Lower lobe of right lung (tissue), 2 donors: Measurements from ENCODE around the gene GLDN. TPM values are rescaled to one million over a fixed set of nuclear protein-coding genes. Genes with fewer than 3 reads are reported as not detected.

Experiments
- ATAC-seq, 2 donors: fragments of 200-7000 bp; cut with Tn5 transposase; one replicate each; pipeline ENCODE4 v1.9.1; 2020 to 2022; ENCODE audit warnings: mild to moderate bottlenecking in 2 of 2, moderate library complexity in 2 of 2
- DNase-seq: peaks from one replicate; pipeline ENCODE4 v3.0.0-alpha.2; 2020
- H3K27ac ChIP-seq: fragments of 200-600 bp; one replicate; pipeline ENCODE4 v1.8.0; 2022
- H3K27me3 ChIP-seq: fragments of 200-600 bp; one replicate; pipeline ENCODE4 v1.8.0; 2022; ENCODE audit warnings: low read depth
- H3K36me3 ChIP-seq: fragments of 200-600 bp; one replicate; pipeline ENCODE4 v1.8.0; 2022; ENCODE audit warnings: mild to moderate bottlenecking
- H3K4me1 ChIP-seq: fragments of 200-600 bp; one replicate; pipeline ENCODE4 v1.8.0; 2022
- H3K4me3 ChIP-seq: fragments of 200-600 bp; one replicate; pipeline ENCODE4 v1.8.0; 2022; ENCODE audit warnings: mild to moderate bottlenecking
- H3K9me3 ChIP-seq: fragments of 200-600 bp; one replicate; pipeline ENCODE4 v1.8.0; 2022
- intact Hi-C: fragments of 100-400 bp; cut with DNase I; formaldehyde crosslinking; loops from one replicate; pipeline ENCODE4 v1.11.0; 2022
- total RNA-seq: library from RNA; stranded (reverse); fragmentation: NEBNext Ultra II Directional; extraction: Animal tissue kit (Norgen Biotek cat#: 25700); gene quantifications from one replicate; pipeline ENCODE4 v1.2.1, GENCODE V29; 2021
- TF ChIP-seq, protein P1 (sequence below): fragments of 200-600 bp; IDR thresholded peaks from one replicate; pipeline ENCODE4 v1.8.0; 2022; ENCODE audit warnings: antibody characterized with exemption, mild to moderate bottlenecking
- donor health status: DM: no; HTN: yes; CAD: no; lungs with severe emphysema.

The GLDN gene
- total RNA-seq, 1 donor from 2014 or later: 34.5 TPM

DNA sequence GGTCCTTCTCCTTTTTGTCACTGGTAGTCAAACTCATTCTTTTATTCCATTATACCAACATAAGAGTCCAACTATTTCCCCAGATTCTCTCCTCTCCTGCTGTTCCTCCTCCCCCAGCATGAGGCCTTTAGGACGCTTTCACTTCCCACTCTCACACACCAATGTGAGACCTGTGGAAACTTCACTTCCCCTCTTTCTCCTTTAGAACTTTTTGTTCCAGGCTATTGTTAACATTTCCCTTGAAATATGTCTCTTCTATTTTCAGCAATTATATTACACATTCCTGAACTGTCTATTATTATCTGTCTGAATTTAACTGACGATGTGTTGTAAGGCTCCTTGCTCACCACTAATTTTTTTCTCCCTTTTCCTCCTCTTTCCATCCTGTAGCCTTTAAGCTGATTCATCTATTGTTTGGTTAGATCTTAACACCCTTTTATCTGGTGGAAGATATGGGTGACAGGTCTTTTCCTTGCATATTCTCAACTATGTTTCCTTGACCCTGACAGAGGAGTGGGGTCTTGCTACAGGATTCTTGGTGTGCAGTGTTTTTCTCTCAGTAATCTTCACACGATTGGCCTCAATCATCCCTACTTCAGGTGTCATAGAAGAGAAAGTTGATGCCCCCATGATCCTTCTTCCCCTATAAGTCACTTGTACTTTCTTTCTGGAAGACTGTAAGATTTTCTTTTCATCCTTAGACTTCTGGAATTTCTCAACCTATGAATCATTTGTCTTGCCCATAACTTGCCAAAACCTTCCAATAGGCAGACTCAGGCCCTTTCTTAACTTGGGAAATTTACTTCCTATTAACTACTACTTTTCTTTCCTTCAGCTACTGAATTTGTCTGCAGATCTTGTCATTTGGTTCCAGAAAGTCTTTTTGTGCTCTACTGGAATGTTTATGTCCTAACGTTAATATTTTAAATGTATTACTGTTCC, 9.0 kb upstream of the GLDN start:
- TF ChIP-seq, protein P1, sequence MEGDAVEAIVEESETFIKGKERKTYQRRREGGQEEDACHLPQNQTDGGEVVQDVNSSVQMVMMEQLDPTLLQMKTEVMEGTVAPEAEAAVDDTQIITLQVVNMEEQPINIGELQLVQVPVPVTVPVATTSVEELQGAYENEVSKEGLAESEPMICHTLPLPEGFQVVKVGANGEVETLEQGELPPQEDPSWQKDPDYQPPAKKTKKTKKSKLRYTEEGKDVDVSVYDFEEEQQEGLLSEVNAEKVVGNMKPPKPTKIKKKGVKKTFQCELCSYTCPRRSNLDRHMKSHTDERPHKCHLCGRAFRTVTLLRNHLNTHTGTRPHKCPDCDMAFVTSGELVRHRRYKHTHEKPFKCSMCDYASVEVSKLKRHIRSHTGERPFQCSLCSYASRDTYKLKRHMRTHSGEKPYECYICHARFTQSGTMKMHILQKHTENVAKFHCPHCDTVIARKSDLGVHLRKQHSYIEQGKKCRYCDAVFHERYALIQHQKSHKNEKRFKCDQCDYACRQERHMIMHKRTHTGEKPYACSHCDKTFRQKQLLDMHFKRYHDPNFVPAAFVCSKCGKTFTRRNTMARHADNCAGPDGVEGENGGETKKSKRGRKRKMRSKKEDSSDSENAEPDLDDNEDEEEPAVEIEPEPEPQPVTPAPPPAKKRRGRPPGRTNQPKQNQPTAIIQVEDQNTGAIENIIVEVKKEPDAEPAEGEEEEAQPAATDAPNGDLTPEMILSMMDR: no peak
- ATAC-seq (peak; percentile 69 to 82), DNase-seq (no peak)
- Histone ChIP-seq H3K4me3 (no peak overlapping the region), H3K4me1 (peaks cover 23% of the 10 kb centered on the region), H3K27me3 (no peaks in the 10 kb centered on the region), H3K36me3 (no peaks in the 10 kb centered on the region), H3K27ac (no peak overlapping the region), H3K9me3 (no peaks in the 10 kb centered on the region)
- intact Hi-C loops: no loop called here

DNA sequence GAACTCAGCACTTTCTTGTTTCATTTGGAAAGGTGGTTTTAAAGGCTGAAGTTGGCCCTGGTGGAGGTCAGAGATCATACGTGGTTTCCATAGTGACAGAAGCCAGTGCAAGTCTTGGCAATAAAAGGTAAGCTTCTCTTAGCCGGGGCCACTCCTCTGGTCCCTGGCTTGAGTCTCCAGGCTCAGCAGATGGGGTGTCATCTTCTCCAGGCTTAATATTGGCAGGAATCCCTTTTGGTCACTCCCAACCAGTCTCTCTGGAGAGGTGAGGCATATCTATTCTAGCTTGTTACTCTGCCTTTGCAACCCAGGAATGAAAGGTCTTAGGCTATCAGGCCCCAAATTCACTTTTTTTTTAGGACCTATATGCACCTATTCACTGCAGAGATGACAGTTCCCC, 7.9 kb upstream of the GLDN start:
- H3K4me3 ChIP-seq: no peak overlapping the region
- H3K36me3 ChIP-seq: no peaks in the 10 kb centered on the region
- no peaks in the 10 kb centered on the region for H3K27me3 ChIP-seq
- intact Hi-C loops: no loop called here
- TF ChIP-seq, protein P1: no peak
- no peaks in the 10 kb centered on the region for H3K9me3 ChIP-seq
- H3K27ac ChIP-seq: no peak overlapping the region
- peaks cover 23% of the 10 kb centered on the region for H3K4me1 ChIP-seq
- DNase-seq: no peak
- no peak for ATAC-seq

DNA sequence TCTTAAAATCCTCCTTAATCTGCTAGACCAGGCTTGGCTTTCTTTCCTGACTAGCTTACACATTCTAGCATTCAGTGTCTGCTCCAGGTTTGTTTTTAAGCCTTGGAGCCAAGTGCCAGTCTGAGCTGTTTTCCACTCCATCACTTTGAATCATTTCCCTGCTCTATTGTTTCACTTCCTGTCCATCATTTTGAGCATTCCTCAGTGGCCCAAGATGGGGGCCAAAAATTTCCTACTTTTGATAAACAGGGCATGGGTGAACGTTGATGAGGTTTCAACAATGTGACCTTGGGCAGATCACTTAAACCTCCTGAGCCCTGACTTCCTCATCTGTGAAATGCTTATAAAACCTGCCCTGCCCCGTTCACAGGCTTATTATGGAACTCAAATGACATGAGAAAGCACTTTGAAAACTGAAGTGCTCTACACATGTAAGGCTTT, 7.4 kb upstream of the GLDN start:
- H3K4me3 ChIP-seq: no peak overlapping the region
- TF ChIP-seq, protein P1: no peak
- intact Hi-C loops: no loop called here
- ATAC-seq (peak; percentile 38 to 48), DNase-seq (no peak)
- H3K36me3 ChIP-seq: no peaks in the 10 kb centered on the region
- no peaks in the 10 kb centered on the region for H3K9me3 ChIP-seq
- H3K4me1 ChIP-seq: peaks cover 23% of the 10 kb centered on the region
- H3K27ac ChIP-seq: no peak overlapping the region
- no peaks in the 10 kb centered on the region for H3K27me3 ChIP-seq

DNA sequence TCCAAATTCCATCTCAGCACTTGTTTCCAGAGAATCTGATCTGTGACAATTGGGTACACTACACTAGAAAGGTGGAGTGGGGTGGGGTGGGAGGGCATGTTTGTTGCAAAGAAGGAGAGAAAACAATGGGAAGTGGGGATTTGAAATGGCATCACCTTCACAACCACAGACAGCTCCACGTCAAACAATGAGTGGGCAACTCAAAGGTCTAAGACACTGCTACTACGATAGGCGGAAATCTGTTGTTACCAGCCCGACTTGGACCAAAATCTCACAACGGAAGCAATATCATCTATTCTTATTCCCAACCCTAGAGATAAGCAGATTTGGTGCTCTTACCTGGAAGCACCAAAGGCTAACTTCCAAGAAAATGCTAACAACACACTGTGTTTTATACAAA, 6.4 kb upstream of the GLDN start:
- no peaks in the 10 kb centered on the region for H3K9me3 ChIP-seq
- TF ChIP-seq, protein P1: no peak
- intact Hi-C loops: no loop called here
- H3K27me3 ChIP-seq: no peaks in the 10 kb centered on the region
- no peaks in the 10 kb centered on the region for H3K36me3 ChIP-seq
- no peak overlapping the region for H3K4me3 ChIP-seq
- peaks cover 23% of the 10 kb centered on the region for H3K4me1 ChIP-seq
- H3K27ac ChIP-seq: no peak overlapping the region
- ATAC-seq (no peak), DNase-seq (no peak)

DNA sequence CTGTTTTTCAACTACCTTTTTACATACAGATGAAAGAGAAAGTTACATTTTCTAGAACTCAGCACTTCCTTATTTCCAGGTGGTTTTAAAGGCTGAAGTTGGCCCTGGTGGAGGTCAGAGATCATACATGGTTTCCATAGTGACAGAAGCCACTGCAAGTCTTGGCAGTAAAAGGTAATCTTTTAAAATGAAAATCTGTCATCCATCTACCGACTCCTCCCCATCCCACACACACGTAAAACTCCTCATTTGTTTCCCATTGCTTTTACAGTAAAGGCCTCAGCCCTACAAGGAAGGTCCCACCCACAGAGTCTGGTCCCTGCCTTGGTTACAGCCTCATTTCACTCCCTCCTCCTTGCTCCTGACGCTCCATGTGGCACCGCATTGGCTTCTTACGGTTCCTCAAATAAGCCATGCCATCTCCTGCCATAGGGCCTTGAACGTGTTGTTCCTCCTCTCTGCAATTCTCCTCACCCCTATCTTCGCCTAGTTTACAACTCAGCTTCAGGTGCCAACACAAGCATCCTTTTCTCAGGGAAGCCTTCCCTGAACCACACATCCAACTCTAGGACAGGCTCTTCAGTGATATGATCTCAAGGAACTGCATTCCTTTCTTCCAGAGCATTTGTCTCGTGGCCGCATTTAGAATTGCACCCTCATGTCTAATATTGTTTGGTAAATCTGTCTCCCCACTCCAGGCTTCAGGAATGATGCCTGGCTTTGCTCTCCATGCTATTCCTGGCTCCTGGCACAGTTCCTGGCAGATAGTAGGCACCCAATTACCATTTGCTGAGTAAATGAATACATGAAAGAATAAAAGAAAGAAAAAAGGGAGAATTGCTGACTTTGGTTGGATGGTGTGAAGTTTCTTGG, 5.7 kb upstream of the GLDN start:
- TF ChIP-seq, protein P1: no peak
- Histone ChIP-seq H3K4me3 (no peak overlapping the region), H3K4me1 (peaks cover 23% of the 10 kb centered on the region), H3K36me3 (no peaks in the 10 kb centered on the region), H3K27ac (no peak overlapping the region), H3K9me3 (no peaks in the 10 kb centered on the region), H3K27me3 (no peaks in the 10 kb centered on the region)
- ATAC-seq (peak in 1 of 2 donors; percentile 13), DNase-seq (no peak)
- intact Hi-C loops: no loop called here
